Neural progenitor cell (in vitro differentiated cells): ENCODE measurements around the gene ARL16.

Experiments
- CTCF ChIP-seq: fragments of 200-600 bp; sonication (generic); IDR thresholded peaks from 2 replicates; pipeline ENCODE4 v1.5.1; 2017; ENCODE audit warnings: antibody characterized with exemption, mild to moderate bottlenecking
- EZH2phosphoT487 ChIP-seq: fragments of 200-600 bp; sonication (generic); IDR thresholded peaks from 2 replicates; pipeline ENCODE4 v1.6.1; 2017; ENCODE audit warnings: antibody characterized with exemption

GRCh38 chr17:81676906-81677305 lies 6.7 kb downstream of the ARL16 start:
- TF ChIP-seq CTCF (no peak), EZH2phosphoT487 (no peak)
